Body of pancreas (tissue), 4 donors: ENCODE results near the gene CAPZA2. TPM values are rescaled to one million over a fixed set of nuclear protein-coding genes. Genes with fewer than 3 reads are reported as not detected.
"Not testable (repeated sequence)": the region's sequence is repeated elsewhere in the genome, so short reads cannot be mapped to it uniquely, and the experiment has no call there.

Source experiments
- ATAC-seq: fragments of 150-250 bp; one replicate; pipeline ENCODE4 v1.9.1; 2016
- DNase-seq, 4 donors: peaks; one replicate each; pipeline ENCODE4 v3.0.0-alpha.2; 2019
- H3K27ac ChIP-seq, 4 donors: fragments of 200-600 bp; sonication (generic); 1 replicate in 3 of 4; 2 replicates in 1 of 4; pipeline versions ENCODE4 v1.5.1 to v1.6.1; 2016 to 2019; ENCODE audit warnings: mild to moderate bottlenecking in 1 of 4, mixed read lengths in 1 of 4, moderate library complexity in 1 of 4
- H3K27me3 ChIP-seq, 2 donors: fragments of 200-600 bp; sonication (generic); one replicate each; pipeline ENCODE4 v1.6.0; 2016; ENCODE audit warnings: mild to moderate bottlenecking in 1 of 2
- H3K36me3 ChIP-seq, 2 donors: fragments of 200-600 bp; sonication (generic); replicated peaks in 1 of 2; 2 replicates each; pipeline ENCODE4 v1.5.1; 2016; ENCODE audit warnings: low read depth in 2 of 2; ENCODE audit not compliant: insufficient read depth in 1 of 2
- H3K4me1 ChIP-seq: fragments of 200-600 bp; sonication (generic); one replicate; pipeline ENCODE4 v1.6.0; 2016
- H3K4me3 ChIP-seq, 2 donors: fragments of 200-600 bp; sonication (generic); 1 replicate in 1 of 2; 2 replicates in 1 of 2; pipeline ENCODE4 v1.5.1; 2016 to 2019
- H3K9me3 ChIP-seq, 3 donors: fragments of 200-600 bp; sonication (generic); 1 replicate in 2 of 3; 2 replicates in 1 of 3; pipeline ENCODE4 v1.5.1; 2016
- CTCF ChIP-seq, 7 experiments: fragments of 450-650 bp in 4 of 7; fragments of 200-600 bp in 3 of 7; sonication (generic) in 3 of 7; IDR thresholded peaks; one replicate each; pipeline ENCODE4 v1.5.1; 2016 to 2019; ENCODE audit warnings: antibody characterized with exemption in 7 of 7
- POLR2A ChIP-seq, 3 donors: fragments of 450-650 bp; IDR thresholded peaks; one replicate each; pipeline ENCODE4 v1.6.1; 2016; ENCODE audit warnings: antibody characterized with exemption in 3 of 3, mild to moderate bottlenecking in 2 of 3
- WGBS, 2 donors: methylation state at CpG; one replicate each; pipeline ENCODE4 v1.1.5; 2017; 5-methylcytosine and 5-hydroxymethylcytosine counted together
- intact Hi-C: fragments of 100-400 bp; cut with DNase I; formaldehyde crosslinking; loops from one replicate; pipeline ENCODE4 v1.15.1; 2023
- total RNA-seq, 2 donors: library from RNA; depleted of rRNA; stranded (reverse); fragments of >200 nt; gene quantifications; one replicate each; pipeline ENCODE4 v1.1.0, GENCODE V29; 2016

CAPZA2 gene
- total RNA-seq, 2 donors from 2014 or later: 53.1 to 53.4 TPM

GRCh38 chr7:116955801-116956476, 93.6 kb downstream of the CAPZA2 start:
- no peaks in the 10 kb centered on the region for H3K27me3 ChIP-seq
- DNase-seq: peak; percentile 15 to 33 (median 30)
- H3K9me3 ChIP-seq: no peaks in the 10 kb centered on the region
- H3K36me3 ChIP-seq: no peaks in the 10 kb centered on the region
- intact Hi-C loops: no loop called here
- TF ChIP-seq CTCF (IDR thresholded peaks at IDR 0.05) (no peak), POLR2A (IDR thresholded peaks at IDR 0.05) (no peak)
- ATAC-seq: no peak
- peaks cover 42% of the 10 kb centered on the region for H3K4me1 ChIP-seq
- 41 to 42% methylated on average over 4 of the region's 4 CpGs for WGBS, 2 donors
- H3K27ac ChIP-seq: peak overlapping the region; percentile 59 to 100 (median 82)
- H3K4me3 ChIP-seq: no peak overlapping the region

- no peak overlapping the region for H3K4me3 ChIP-seq
- intact Hi-C loops: no loop called here
- WGBS, 2 donors: 58% methylated on average over 2 of the region's 2 CpGs
- H3K27ac ChIP-seq: peak overlapping the region; percentile 59 to 100 (median 82)
- no peaks in the 10 kb centered on the region for H3K27me3 ChIP-seq
- no peak for DNase-seq
- no peaks in the 10 kb centered on the region for H3K9me3 ChIP-seq
- TF ChIP-seq POLR2A (IDR thresholded peaks at IDR 0.05): no peak
- no peak for TF ChIP-seq CTCF (IDR thresholded peaks at IDR 0.05)
- H3K36me3 ChIP-seq: no peaks in the 10 kb centered on the region
- H3K4me1 ChIP-seq: peaks cover 42% of the 10 kb centered on the region
- no peak for ATAC-seq
These were observed 94.1 kb downstream of the CAPZA2 start for GRCh38 chr7:116956477-116956804.

- 23 to 51% methylated on average over 2 of the region's 2 CpGs for WGBS, 2 donors
- no peaks in the 10 kb centered on the region for H3K36me3 ChIP-seq
- H3K4me3 ChIP-seq: no peak overlapping the region
- peaks cover 36% of the 10 kb centered on the region for H3K4me1 ChIP-seq
- H3K27me3 ChIP-seq: no peaks in the 10 kb centered on the region
- TF ChIP-seq CTCF (IDR thresholded peaks at IDR 0.05) (no peak), POLR2A (IDR thresholded peaks at IDR 0.05) (no peak)
- intact Hi-C loops: no loop called here
- peak in 1 of 4 donors; percentile 18 for DNase-seq
- no peaks in the 10 kb centered on the region for H3K9me3 ChIP-seq
- no peak for ATAC-seq
- no peak overlapping the region for H3K27ac ChIP-seq
These were observed 95.5 kb downstream of the CAPZA2 start for GRCh38 chr7:116957874-116958273.

GRCh38 chr7:116961966-116962673, 99.7 kb downstream of the CAPZA2 start:
- intact Hi-C loops, H3K9me3 ChIP-seq, H3K36me3 ChIP-seq, H3K27ac ChIP-seq, DNase-seq, H3K27me3 ChIP-seq, H3K4me3 ChIP-seq, ATAC-seq: not testable (repeated sequence)
- WGBS, 2 donors: 86 to 95% methylated on average over 4 of the region's 4 CpGs
- peaks cover 15% of the 10 kb centered on the region for H3K4me1 ChIP-seq

GRCh38 chr7:116963234-116963633, 100.8 kb downstream of the CAPZA2 start:
- TF ChIP-seq POLR2A (IDR thresholded peaks at IDR 0.05): no peak
- TF ChIP-seq CTCF (IDR thresholded peaks at IDR 0.05): no peak
- H3K9me3 ChIP-seq: no peaks in the 10 kb centered on the region
- DNase-seq (no peak), ATAC-seq (no peak)
- no peak overlapping the region for H3K4me3 ChIP-seq
- H3K27ac ChIP-seq: no peak overlapping the region
- H3K4me1 ChIP-seq: peaks cover 4% of the 10 kb centered on the region
- H3K27me3 ChIP-seq: no peaks in the 10 kb centered on the region
- H3K36me3 ChIP-seq: no peaks in the 10 kb centered on the region
- intact Hi-C loops: no loop called here
